ENCODE measurements around the gene TEX52.

DNA sequence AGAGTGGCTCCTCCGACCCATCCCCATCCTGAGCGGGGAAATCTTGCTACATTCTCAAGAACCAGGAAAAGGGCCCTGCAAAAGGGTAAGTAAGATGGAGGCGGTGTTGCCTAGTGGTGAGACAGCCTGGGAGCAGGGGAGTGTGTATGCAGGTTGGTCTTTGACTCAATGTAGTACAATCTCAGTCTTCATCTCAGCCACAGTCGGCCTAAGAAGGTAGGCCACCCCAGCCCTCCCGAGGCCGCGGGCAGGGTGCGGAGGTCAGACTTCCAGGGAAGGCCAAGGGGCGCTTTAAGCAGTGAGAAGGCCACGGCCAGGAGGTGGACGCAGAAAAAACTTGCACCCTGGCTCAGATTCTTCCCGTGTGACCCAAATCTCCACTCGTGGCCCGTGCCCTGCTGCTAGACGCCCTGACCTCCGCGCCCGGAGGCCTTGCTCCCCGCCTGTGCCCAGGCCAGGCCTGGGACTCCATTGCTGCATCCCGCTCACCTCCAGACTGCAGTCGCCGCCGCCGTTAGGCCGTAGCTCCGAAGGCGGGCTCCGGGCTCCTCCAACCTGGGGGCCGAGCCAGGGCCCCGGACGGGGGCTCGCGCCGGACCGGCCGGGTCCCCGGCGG lies 19.7 kb upstream of the TEX52 start:
- TF ChIP-seq POLR2A (IDR thresholded peaks at IDR 0.05) (no peak), POLR2AphosphoS5 (IDR thresholded peaks at IDR 0.05) (no peak)
- TF ChIP-seq, protein P1, sequence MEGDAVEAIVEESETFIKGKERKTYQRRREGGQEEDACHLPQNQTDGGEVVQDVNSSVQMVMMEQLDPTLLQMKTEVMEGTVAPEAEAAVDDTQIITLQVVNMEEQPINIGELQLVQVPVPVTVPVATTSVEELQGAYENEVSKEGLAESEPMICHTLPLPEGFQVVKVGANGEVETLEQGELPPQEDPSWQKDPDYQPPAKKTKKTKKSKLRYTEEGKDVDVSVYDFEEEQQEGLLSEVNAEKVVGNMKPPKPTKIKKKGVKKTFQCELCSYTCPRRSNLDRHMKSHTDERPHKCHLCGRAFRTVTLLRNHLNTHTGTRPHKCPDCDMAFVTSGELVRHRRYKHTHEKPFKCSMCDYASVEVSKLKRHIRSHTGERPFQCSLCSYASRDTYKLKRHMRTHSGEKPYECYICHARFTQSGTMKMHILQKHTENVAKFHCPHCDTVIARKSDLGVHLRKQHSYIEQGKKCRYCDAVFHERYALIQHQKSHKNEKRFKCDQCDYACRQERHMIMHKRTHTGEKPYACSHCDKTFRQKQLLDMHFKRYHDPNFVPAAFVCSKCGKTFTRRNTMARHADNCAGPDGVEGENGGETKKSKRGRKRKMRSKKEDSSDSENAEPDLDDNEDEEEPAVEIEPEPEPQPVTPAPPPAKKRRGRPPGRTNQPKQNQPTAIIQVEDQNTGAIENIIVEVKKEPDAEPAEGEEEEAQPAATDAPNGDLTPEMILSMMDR (IDR thresholded peaks at IDR 0.05), result no peak
